Measurements from ENCODE around the gene GRIK4. TPM values are rescaled to one million over a fixed set of nuclear protein-coding genes. Genes with fewer than 3 reads are reported as not detected.

GRIK4 gene
- polyA plus RNA-seq, 4 donors, result 0.97 to 1.5 (median 1.4) TPM

DNA sequence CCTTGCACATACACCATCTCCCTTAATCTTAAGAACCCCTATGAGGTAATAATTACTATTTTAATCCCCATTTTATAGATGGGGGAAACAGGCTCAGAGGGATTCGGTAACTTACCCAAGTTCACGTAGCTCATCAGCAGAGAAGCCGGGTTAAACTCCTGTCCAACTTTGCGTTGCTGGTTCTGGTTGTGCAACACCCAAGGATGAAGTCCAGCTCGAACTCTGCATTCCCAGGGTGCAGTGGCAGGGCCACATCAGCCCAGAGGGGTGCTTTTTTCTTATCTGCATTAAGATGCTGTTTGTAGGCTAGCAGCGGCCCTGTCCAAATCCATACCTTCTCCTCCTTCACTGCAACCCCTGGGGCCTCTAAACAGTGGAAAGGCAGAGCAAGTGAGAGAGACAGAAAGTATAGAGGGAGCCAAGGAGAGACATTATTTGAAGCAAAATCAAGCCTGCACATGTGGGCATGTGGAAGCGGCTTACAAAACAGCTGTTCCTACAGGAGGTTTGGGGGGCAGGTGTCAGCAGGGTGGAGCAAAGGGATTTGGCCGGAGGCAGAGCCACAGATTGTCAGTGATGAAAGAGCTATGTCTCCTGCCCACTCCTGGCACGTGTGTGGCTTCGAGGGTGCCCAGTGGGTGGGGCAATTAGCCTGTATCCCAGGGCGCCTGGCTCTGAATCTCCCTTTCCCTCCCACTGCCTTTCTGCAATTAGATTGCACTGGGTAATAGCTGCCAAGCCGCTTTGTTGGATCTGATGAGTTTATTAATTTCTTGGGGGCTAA lies 382.8 kb downstream of the GRIK4 start:
- DNase-seq (ENCODE audit: low read depth in 4 of 4, low spot score in 2 of 4), result no peak

DNA sequence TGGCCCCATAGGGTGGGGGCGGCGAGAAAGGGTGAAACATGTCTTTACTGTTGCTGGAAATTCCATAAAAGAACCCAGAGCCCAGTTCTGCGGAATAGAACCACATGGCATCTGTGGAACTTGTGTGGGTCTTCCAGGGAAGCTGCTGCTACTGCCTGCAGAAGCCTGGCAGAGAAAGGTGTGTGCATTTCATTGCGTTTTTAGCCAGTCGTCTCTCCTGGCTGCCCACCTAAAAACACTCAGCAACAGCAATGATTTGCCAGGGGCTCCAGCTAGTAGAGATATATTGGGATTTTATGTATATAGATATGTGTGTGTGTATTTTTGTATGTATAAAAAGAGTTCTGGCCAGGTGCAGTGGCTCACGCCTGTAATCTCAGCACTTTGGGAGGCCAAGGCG lies 385.1 kb downstream of the GRIK4 start:
- DNase-seq (ENCODE audit: low read depth in 4 of 4, low spot score in 2 of 4), result no peak

DNA sequence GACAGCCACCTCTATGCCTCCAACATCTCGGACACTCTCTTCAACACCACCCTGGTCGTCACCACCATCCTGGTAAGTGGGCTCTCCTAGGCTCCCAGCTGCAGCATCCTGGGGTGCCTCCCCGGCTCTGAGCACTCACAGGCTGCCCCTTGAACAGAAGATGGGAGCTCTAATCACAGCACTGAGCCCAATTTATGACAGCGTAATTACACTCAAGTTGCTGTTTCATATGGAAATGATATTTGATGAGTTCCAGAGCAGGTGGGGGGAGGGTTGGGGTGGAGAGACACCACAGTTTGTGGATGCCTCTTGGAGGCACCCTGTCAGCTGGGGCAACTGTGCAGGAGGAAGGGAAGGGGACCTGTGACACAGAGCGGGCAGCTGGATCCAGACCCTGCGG lies 387.0 kb downstream of the GRIK4 start:
- no peak for DNase-seq (ENCODE audit: low read depth in 4 of 4, low spot score in 2 of 4)

DNA sequence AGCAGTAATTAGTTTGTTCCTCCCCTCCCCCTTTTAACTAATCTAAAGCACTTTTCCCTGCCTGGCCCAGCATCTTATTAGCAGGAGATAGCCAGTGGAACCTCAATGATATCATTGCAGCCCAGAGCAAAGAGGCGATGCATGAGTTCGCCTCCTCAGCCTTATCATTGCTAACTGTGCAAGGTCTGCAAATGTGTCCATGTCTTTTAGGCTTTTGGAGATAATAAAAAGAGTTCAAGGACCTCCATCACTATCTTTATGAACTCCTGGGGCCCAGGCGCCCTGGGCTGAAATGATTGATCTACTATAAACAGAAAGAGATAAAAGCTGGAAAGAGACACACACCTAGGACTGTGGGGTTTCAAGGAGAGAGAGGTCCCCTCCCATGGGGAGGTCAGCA lies 388.2 kb downstream of the GRIK4 start:
- no peak for DNase-seq (ENCODE audit: low read depth in 4 of 4, low spot score in 2 of 4)

DNA sequence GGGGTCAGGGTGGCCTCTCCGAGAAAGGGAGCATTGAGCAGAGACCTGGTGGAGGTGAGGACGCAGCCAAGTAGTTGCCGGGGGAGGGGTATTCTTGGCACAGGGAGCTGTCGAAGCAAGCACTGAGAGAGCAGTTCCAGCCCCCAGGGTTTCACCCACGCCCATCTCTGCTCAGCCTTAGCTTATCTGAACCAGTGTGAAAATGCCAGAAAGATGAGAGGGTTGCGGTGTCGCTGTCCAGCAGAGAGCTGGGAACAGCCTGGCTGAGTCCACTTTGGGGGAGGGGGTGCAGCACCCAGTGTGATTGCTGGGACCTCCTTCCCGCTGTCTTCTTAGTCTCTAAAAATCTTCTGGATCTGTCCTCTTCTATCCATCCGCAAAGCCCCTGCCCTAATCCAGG lies 389.1 kb downstream of the GRIK4 start:
- no peak for DNase-seq (ENCODE audit: low read depth in 4 of 4, low spot score in 2 of 4)

DNA sequence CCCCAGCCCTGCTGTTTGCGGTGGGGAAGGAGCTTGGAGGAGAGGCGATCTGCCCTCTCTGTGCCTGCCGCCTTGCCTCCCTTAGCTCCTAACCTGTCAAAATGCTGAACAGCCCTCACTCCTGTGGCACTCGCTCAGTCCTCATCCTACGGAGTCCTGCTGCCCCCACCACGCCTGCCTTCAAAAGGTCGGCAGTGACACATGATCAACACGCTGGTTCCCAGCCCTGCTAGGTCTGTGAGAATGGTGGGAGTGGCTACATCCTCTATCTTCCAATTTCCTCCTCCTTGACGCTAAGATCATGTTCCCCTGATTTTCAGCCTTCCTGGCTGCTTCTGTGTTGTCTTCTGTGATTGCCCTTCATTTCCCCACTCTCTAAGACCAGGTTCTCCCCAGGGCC lies 392.1 kb downstream of the GRIK4 start:
- DNase-seq (ENCODE audit: low read depth in 4 of 4, low spot score in 2 of 4), result no peak

DNA sequence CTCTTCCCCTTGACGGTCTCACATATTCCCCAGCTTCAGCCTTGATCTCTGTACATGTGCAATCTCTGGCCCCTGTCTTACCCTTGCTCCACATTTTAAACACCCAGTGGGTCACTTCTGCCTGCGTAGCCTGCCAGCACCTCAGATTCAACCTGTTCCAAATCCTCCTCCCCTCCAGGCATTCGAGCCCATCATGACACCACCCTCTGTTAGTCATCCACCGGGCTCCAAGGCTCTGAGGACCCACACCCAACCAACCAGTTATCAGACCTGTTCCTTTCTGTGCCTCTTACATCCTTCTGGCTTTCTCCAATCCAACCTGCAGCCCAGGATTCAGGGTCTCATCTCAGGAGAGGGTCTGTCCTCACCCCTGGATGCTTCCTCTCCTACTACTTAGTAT lies 392.6 kb downstream of the GRIK4 start:
- DNase-seq (ENCODE audit: low read depth in 4 of 4, low spot score in 2 of 4), result no peak

DNA sequence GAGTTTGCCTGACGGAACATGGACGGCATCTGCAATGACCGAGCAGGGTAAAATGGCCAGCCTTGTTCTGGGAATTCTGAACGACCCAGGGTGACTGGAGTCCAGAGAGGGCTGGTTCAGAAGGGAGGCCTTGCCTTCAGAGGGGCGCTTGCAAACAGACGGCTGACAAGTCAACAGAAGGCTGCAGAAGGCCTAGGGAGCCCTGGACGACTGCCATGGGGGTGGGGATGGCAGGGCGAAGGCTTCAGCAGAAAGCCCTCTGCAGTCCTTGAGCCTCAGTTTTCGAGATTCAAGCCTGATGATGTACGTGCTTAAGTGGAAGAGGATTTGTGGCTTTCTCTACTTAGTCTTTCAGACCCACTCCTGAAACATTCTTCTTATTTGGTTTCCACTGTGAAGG lies 395.2 kb downstream of the GRIK4 start:
- no peak for DNase-seq (ENCODE audit: low read depth in 4 of 4, low spot score in 2 of 4)

DNA sequence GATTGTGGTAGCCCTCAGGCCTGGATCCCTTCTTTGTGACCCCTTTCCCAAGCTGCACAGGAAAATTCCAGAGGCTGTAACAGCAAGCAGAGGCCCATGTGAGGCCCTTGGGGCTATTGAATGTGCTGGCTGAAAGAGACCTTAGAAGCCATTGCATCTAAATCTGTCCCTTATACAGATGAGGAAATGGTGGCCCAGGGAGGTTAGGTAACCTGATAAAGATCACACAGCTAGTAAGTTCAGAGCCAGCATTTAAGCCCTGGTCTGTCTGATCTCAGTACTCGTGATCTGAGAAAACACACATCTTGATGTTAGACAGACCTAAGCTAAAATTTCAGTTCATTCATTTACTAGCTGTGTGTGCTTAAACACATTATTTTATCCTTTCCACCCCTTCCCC lies 396.4 kb downstream of the GRIK4 start:
- no peak for DNase-seq (ENCODE audit: low read depth in 4 of 4, low spot score in 2 of 4)

DNA sequence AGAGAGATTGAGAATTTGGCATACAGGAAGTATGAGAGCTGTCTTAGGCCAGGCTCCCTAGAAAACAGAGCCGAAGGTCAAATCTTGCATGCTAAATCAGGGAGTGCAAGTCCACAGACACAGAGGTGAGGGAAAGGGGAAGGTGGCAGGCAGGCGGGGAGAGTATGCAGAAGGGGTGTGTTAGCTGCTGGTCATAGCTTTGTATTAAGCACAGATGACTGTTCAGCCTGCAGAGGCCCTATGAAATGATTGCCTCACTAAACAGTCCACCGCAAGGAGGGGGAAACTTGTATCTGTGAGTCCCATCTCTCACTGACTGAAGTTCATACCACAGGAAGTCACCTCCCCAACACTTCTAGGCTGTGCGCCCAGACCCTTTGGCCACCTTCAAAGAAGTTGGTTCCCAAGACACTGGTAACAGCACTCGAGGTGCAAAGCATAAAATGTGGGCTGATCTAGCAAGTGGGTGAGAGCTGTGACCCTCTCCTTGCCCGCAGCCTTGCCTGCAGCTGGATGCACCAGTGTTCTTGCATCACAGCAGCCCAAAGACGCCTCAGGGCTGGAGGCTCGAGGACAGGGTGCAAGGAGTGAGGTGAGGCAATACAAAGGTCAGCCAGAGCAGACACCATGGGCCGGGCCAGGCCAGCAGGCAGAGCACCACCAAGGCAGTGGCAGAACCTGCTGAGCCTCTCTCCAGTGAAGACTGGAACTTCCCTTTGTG lies 397.1 kb downstream of the GRIK4 start:
- DNase-seq (ENCODE audit: low read depth in 4 of 4, low spot score in 2 of 4), result no peak

DNA sequence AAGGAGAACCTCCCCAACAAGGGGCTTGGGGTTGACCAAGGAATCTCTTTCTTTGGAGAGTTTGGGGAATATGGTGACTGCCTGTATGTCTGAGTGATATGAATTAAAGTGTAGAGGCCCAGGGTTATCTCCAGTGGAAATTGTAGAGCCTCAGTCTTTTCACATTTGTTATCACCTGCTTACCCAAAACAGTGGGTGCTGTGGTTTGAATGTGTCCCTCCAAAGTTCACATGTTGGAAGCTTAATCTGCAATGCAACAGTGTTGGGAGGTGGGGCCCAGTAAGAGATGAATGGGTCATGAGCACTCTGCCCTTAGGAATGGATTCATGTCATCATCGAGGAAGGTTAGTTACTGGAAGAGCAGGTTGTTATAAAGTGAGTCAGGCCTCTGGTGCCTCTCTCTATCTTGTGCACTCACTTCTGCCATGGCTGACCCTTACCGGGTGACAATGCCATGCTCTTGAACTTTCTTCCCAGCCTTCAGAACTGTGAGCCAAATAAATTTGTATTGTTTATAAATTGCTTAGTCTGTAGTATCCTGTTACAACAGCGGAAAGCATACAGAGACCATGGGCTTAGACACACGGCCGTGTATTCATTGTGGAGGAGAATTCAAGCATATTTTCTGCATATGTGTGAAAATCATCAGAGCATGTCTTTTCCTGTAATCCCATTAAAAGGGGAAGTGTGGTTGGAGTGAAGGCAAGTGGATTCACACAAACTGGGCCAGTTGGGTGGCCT lies 398.3 kb downstream of the GRIK4 start:
- no peak for DNase-seq (ENCODE audit: low read depth in 4 of 4, low spot score in 2 of 4)

DNA sequence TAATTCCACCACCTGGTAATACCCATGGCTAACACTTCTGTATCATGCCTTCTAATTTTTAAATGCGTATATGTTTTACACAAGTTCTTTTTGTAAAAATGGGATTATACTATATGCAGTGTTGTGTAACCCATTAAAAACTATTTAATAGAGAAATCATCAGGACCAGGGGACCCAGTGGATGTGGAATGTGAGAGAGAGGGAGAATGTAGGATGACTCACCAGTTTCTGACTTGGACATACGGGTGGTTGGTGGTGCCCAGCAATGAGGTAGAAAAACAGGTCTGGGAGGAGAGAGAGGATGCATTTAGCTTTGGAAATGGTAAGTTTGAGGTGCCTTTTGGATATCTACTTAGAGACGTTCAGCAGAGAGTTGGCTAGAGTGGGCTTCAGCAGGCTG lies 400.4 kb downstream of the GRIK4 start:
- no peak for DNase-seq (ENCODE audit: low read depth in 4 of 4, low spot score in 2 of 4)

DNA sequence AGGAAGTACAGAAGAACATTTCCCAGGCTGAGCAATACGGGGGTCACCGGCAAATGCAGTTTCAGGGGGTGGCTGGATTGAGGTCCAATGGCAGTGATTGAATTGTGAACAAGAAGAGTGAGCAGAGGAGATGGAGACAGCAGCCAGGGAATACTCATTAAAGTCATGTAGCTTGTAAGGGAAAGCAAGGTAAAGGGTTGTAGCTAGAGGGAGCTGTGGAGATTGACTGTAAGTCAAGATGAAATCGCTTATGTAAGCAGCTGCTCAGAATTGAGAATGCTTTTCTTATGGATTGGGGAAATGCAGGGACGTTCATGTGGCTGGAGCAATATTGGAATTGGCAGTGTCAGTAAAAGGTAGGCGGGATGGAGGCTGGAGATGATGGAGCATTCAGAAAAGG lies 401.0 kb downstream of the GRIK4 start:
- DNase-seq (ENCODE audit: low read depth in 4 of 4, low spot score in 2 of 4), result no peak

DNA sequence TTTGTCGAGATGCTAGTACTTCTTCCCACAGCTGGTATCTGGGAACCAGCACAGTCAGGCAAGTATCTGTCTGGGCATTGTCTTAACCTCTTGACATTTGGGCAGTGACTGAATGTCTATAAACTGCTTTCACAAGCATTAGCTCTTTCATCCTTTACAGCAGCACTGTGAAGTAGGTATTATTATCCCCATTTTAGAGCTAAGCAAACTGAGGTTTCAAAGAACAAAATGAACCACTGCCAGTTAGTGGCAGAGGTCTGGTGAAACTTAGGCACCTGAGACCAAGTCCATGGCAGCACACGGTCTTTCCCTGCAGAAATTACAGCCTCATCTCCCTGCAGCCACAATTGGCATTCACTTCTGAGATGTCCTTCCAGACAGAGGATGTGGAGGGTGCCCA lies 401.4 kb downstream of the GRIK4 start:
- DNase-seq (ENCODE audit: low read depth in 4 of 4, low spot score in 2 of 4), result no peak

DNA sequence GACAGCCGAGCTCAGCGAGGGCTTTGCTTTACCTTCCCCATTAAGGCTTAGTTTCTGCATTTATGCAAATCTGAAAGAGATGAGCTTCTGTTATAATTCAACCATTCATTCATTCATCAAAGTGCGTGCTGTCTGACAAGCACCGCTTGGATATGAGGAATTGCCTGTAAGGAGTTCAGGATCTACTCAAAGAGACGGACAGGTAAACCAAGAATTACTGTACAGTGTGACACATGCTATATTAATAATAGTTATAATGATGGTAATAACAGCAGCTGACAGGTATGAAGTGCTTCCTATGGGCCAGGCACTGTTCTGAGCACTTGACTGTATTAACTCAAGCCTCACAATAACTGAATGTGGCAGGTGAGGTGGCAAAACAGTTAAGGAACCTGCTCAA lies 402.5 kb downstream of the GRIK4 start:
- DNase-seq (ENCODE audit: low read depth in 4 of 4, low spot score in 2 of 4), result no peak

DNA sequence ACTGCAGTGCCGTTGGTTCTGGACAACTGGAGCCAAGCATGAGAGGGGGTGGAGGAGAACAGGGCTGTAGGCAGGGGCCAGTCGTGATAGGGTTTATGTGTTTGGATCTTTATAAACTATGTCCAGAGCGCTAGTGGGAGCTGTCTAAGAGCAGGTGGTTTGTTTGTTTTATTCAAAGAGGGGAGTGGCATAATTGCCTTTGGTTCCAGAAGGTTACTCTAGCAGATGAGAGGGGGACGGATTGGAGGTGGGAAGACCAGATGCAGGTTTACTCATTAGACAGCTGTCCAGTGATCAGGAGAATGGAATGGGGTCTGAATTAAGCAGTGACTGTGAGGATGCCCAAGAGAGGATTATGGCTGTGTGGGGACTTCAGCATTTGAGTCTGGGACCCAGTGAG lies 403.1 kb downstream of the GRIK4 start:
- no peak for DNase-seq (ENCODE audit: low read depth in 4 of 4, low spot score in 2 of 4)

DNA sequence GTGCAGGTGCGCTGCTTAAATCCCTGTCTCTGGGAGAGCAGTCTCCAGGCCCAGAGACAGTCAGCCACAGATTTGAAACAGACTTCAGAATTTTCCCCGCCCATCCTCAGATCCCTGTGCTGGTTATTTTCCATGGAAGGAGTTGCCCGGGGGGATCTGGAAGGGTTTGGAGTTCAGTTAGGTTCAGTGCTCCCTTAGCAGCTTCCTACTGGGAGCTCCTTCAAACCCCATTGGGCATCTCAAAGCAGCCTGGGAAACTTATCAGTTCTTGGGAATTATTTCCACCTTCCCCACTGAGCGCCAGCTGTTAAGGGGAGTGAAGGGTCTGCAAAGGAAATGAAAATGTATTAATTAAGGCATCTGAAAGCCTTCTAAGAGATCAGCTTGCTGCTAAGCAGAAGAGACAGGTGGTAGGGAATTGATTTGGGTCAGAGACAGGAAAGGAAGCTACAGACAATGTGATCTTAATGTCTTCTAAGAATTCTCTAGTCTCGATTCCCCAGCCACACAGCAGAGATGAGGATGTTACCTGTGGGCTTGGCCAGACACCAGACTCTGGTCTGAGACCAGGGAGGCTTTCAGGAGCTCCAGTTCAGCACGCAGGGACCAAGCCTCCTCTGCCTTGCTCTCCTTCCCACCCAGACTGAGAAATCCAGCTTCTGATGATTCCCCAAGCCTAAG lies 406.2 kb downstream of the GRIK4 start:
- DNase-seq (ENCODE audit: low read depth in 4 of 4, low spot score in 2 of 4), result no peak

DNA sequence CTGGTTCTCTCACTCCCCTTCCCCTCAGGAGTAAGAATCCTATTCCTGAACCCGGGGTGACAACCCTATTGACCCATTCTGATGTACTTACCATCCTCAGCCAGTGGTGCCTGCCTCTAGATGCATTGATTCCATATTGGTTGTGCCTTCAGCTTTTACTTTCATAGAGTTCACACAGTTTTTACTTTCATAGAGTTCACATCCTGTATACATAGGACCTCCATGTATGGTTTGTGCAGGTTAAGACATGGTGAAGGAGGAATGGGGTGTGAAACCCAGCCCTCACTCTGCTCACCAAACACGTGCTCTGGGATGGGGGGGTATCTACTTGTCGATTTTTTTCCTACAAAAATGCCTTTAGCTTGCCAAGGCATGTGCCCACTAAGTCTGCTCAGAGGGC lies 406.7 kb downstream of the GRIK4 start:
- DNase-seq (ENCODE audit: low read depth in 4 of 4, low spot score in 2 of 4), result no peak

DNA sequence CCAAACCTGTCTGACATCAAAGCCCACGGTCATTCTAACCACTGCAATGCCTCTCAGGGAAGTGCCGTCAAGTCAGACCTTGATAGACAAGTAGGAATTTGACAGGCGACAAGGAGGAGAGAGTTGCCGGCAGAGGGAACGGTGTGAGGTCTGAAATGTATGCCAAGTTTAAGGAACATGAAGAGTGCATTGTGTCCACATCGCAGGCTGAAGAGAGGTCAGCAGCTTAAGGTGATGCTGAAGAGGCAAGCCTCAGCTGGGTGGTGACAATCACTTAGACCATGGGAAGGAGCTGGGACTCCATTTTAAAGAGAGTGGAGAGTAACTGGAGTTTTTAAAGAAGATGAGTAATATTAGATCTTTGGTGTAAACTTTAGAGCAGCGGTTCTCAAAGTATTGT lies 407.5 kb downstream of the GRIK4 start:
- no peak for DNase-seq (ENCODE audit: low read depth in 4 of 4, low spot score in 2 of 4)

DNA sequence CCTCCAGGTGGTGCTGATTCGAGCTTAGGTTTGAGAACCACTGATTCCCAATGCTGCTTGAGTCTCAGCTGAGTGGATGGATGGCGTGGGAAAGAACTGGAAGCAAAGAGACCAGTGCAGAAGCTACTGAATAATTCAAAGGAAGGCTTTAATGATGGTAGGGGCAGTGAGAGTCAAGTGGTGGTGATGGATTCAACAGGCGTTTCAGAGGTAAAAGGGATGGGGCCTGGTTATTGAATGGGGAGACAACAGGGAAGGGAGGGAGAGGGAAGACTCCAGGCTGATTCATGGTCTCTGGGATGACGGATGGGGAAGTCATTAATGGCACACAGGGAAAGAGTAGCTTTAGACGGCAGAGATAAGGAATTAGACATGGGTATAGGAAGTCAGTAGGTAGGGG lies 408.0 kb downstream of the GRIK4 start:
- DNase-seq (ENCODE audit: low read depth in 4 of 4, low spot score in 2 of 4), result no peak

DNA sequence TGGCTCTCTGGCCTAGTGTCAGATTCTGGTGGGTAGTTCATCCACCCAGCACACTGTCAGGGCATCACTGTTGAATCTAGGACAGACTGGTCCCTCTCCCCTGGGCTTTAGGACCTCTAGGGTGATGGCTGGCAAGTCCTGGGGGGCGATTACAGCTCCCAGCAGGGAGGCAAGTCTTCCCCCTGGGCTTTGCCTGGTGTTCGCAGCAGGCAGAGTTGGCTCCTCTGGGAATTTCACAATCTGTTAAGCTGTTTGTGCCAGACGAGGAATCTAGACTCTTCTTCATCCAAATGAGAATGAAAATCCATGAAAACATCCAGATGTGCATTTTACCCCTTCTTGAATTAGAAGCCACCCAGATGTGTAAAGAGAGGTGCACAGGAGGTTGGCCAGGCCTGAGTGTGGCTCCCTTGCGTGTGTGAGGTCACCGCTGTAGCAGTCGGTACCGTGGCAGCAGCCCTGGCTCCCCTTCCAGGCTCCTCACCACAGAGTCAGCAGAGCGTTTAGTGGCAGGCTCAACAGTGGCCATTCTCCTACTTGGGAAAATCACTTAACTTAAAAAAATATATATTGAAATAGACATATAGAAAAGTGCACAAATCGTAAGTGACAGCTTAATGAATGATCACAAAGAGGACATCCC lies 412.4 kb downstream of the GRIK4 start:
- DNase-seq (ENCODE audit: low read depth in 4 of 4, low spot score in 2 of 4), result no peak

Measured in left renal cortex interstitium (tissue), 4 donors.